ENCODE data around the gene VPS45.

VPS45 gene

DNA sequence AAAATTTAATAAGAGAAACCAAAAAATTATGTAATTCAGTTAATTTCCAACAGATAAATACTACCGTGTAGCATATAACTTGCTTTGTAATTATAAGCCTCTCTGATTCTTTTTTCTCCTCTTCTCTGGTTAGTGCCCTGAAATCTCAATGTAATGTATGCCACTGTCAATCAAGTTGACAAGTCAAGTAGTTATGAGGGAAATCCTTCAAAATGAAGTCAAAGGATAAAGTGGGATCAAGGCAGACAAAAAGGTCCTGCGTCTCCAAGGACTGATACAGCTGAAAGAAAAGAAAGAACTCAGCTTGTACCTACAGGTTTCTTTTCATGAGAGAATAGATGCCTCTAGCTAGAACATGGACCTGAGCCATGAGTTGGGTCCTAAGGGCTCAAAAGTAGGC lies 19.8 kb downstream of the VPS45 start:
- TF ChIP-seq GATA1 (IDR thresholded peaks at IDR 0.05; ENCODE audit: low read depth, low read length) = no peak
- no peak for TF ChIP-seq POLR2A (IDR thresholded peaks at IDR 0.05; ENCODE audit: low read length)
- no peak for DNase-seq

DNA sequence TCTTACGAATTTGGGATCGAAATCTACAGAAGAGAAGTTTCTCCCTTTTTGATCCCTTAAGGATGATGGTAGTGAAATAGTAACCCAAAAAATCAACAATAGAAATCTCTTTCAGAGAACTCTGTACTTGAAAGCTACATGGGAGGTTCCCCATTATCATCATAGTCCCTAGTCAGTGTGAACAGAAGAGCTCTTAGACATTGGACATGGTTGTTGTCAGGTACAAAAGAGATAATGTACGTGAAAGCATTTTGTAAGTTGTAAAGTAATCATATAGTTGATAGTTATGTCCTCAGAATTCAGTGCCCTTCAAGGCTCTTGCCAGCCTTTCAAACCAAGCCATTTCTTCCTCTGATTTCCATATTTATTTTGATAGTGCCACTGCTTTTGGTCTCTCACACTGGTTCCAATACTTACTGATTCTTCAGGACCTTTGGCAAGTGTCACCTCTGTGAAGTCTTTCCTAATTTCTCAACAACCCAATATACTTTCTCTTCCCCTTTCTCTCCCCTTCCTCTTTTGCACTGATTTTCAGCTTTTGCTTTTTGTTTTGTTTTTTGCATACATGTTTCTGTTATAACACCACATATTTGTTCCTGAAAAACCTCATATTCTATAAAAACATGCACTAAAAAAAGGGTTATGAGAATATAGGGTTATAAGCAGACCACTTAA lies 22.4 kb downstream of the VPS45 start:
- DNase-seq = no peak
- TF ChIP-seq POLR2A (IDR thresholded peaks at IDR 0.05; ENCODE audit: low read length) = no peak
- TF ChIP-seq GATA1 (IDR thresholded peaks at IDR 0.05; ENCODE audit: low read depth, low read length) = no peak

DNA sequence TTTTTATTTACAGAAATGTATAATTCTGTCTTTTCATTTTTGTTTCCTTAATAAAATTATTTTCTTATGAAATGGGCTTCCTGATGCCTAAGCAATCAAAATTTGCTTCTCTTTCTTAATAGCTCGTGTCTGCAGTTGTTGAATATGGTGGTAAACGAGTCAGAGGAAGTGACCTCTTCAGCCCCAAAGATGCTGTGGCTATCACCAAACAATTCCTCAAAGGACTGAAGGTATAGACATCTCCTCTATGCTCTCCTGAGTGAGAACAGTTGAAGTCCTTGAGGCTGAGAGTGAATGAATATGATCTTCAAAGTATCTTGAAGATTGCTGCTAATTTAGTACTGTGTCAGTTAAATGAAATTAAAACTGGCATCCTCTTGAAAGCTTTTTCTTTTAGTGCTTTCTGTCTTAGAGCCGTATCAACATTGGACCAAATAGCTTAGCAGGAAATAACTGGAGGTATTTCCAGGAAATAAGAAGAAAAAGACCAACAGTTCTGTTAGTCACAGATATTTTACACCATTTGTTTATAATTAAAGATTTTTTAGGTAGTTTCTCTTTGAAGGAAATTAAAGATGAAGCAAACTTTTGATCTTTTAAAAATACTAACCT lies 24.7 kb downstream of the VPS45 start:
- TF ChIP-seq GATA1 (IDR thresholded peaks at IDR 0.05; ENCODE audit: low read depth, low read length) (no peak), POLR2A (IDR thresholded peaks at IDR 0.05; ENCODE audit: low read length) (no peak)
- no peak for DNase-seq

DNA sequence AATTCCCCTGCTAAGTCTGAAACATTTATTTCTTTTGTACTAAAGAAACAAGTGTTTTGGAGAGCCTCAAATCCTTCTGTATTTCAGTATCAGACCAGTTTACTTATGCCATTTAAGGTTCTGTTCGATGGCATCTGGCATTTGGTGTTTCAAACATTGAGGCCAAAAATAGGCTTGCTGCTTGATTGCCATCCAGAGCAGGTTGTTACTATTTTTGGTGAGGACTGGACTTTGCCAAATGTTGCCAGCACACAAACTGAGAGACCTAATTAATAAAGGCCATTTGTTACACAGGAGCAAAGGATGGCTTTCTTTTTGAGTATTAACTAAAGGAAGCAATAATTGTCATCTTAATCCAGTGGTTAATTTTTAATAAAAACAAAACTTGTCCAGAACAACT lies 26.2 kb downstream of the VPS45 start:
- no peak for DNase-seq
- TF ChIP-seq POLR2A (IDR thresholded peaks at IDR 0.05; ENCODE audit: low read length) = no peak
- TF ChIP-seq GATA1 (IDR thresholded peaks at IDR 0.05; ENCODE audit: low read depth, low read length) = no peak

DNA sequence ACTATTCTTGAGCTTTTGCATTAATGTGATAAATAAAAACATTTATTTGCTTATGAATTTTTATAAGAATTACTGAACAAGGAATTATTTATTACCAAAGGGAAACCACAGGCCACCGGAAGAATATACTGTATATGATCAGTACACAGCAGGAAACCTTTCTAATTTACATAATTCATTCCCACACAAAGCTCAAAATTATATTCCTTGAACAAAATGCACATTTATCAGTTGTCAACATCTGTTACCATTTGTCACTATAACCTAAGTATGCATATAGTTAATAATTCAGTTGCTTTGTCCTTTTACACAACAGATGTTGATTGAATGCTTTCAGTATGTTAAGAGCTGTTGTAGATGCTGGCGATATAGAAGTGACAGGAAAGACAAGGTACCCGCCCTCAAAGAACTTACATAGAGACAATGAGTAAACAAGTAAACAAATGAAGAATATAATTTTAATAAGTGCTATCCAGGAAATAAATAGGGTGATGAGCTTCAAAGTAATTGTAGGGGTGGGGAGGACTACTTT lies 27.2 kb downstream of the VPS45 start:
- no peak for DNase-seq
- no peak for TF ChIP-seq GATA1 (IDR thresholded peaks at IDR 0.05; ENCODE audit: low read depth, low read length)
- TF ChIP-seq POLR2A (IDR thresholded peaks at IDR 0.05; ENCODE audit: low read length) = no peak

DNA sequence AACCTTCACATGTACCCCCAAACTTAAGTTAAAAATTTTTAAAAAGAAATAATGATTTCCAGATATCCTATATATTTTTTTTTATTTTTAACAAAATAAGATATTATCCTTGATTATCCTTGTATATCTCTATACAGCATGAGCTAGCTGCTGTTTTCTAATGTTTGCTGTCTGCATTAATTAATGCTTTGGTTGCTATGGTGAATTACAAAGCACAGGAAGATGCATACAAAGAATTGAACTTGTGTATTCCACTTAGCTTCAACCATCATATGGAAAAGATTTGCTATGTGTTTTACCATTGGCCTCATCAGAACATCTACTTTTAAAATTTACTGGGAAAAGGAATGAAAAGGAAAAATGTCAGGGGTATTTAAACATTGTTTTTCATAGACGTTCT lies 35.4 kb downstream of the VPS45 start:
- TF ChIP-seq POLR2A (IDR thresholded peaks at IDR 0.05; ENCODE audit: low read length) (no peak), GATA1 (IDR thresholded peaks at IDR 0.05; ENCODE audit: low read depth, low read length) (no peak)

DNA sequence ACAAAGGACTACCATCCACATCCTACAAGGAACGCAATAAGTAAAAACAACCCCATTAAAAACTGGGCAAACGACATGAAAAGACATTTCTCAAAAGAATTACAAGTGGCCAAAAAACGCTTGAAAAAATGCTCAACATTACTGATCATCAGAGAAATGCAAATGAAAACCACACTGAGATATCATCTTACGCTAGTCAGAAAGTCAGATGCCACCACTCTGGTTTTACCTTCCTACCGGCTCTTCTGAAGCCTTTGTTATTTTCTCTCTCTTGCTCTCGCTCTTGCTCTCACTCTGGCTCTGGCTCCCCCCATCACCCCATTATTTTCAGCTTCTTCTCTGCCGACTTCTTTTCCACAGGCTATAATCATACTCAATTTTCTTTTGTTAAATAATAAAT lies 38.8 kb downstream of the VPS45 start:
- DNase-seq = no peak
- TF ChIP-seq GATA1 (IDR thresholded peaks at IDR 0.05; ENCODE audit: low read depth, low read length) (no peak), POLR2A (IDR thresholded peaks at IDR 0.05; ENCODE audit: low read length) (no peak)

More for the DNA sequence above, 35.4 kb downstream of the VPS45 start:
- no peak for DNase-seq

DNA sequence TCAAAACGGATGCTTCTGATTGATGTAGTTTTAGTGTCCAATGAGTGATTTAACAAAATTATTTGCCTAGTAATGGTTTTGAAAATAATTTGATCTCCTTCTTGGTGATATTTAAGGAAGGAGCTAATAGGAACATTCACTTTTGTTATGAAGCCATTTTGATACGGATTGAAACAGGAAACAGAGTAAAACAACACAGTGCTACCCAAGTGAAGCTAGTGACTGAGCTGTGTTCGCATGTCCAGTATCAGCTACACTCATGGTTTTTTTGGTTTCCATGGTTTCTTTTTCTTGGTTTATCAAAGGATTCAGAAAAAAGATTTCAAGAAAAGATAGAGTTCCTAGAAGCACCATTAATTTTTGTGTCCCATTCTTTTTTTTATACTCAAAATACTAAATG lies 42.0 kb downstream of the VPS45 start:
- no peak for DNase-seq
- TF ChIP-seq GATA1 (IDR thresholded peaks at IDR 0.05; ENCODE audit: low read depth, low read length) (no peak), POLR2A (IDR thresholded peaks at IDR 0.05; ENCODE audit: low read length) (no peak)

DNA sequence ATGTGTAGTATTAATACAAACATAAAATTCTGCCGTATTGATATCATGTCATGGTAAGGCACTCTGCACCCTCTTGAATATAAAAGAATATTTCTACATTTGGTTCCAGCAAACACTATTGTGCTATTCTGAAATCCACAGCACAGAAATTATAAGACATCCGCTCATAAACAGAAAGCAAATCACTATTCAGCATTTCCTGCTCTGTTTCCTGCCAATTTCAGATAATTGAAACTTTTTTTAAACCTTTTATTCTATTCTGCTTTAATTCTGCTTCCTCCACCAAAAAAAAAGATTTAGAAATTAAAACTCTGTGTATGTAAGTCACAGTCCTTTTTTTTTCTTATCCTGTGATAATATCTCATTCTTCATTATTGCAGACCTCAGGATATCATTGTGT lies 42.5 kb downstream of the VPS45 start:
- no peak for DNase-seq

DNA sequence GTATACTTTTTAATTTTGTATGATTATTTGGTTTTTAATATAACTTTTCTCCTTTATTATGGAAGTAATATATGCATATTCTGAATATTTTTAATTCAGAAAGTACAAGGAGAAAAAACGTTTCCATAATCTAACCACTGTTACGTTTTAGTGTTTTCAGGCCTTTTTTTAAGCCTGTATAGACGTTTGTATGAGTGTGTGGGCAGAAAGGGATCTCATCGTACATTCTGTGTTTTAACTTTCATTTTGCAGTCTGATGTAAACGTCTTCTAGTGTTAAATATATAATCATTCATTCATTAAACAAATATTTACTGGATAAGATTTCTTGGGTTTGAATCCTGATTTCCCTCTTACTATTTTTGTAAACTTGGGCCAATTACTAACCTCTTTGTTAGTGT lies 44.1 kb downstream of the VPS45 start:
- no peak for DNase-seq
- TF ChIP-seq GATA1 (IDR thresholded peaks at IDR 0.05; ENCODE audit: low read depth, low read length) = no peak
- no peak for TF ChIP-seq POLR2A (IDR thresholded peaks at IDR 0.05; ENCODE audit: low read length)

More for the DNA sequence above, 42.5 kb downstream of the VPS45 start:
- TF ChIP-seq POLR2A (IDR thresholded peaks at IDR 0.05; ENCODE audit: low read length) (no peak), GATA1 (IDR thresholded peaks at IDR 0.05; ENCODE audit: low read depth, low read length) (no peak)

DNA sequence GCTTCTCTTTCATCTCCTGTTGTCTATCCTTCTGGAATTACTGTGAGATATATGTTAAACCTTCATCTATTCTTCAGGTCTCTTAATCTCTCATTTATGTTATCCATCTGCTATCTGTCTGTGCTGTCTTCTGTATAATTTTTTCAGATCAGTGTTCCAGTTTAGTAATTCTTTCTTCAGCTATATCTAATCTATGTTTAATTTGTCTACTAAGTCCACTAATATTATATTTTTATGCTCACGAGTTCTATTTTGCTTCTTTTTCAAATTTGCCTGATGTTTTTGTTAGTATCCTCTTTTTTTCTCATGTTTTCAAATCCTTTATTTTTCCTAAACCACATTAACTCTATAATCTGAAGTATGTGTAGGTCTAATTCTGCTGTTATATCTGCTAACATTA lies 47.5 kb downstream of the VPS45 start:
- TF ChIP-seq GATA1 (IDR thresholded peaks at IDR 0.05; ENCODE audit: low read depth, low read length) = no peak
- no peak for TF ChIP-seq POLR2A (IDR thresholded peaks at IDR 0.05; ENCODE audit: low read length)
- DNase-seq = no peak

DNA sequence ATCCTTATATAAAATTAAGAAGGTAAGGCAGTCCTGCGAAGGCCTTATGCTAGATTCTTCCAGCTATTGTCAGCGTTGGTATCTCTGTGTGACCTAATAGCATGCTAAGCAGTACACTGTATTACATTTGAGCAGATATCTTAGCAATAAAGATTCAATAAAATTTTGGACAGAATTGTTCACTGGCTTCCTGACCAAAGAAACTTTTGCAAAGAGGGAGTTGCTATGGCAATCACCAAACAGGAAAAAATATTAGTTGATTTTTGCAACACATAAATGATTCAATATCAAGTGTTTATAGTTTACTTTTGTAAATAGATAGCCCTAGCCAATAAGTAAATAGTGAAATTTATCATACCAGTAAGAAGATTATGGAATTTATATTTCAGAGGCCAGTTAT lies 51.1 kb downstream of the VPS45 start:
- TF ChIP-seq POLR2A (IDR thresholded peaks at IDR 0.05; ENCODE audit: low read length) (no peak), GATA1 (IDR thresholded peaks at IDR 0.05; ENCODE audit: low read depth, low read length) (no peak)

DNA sequence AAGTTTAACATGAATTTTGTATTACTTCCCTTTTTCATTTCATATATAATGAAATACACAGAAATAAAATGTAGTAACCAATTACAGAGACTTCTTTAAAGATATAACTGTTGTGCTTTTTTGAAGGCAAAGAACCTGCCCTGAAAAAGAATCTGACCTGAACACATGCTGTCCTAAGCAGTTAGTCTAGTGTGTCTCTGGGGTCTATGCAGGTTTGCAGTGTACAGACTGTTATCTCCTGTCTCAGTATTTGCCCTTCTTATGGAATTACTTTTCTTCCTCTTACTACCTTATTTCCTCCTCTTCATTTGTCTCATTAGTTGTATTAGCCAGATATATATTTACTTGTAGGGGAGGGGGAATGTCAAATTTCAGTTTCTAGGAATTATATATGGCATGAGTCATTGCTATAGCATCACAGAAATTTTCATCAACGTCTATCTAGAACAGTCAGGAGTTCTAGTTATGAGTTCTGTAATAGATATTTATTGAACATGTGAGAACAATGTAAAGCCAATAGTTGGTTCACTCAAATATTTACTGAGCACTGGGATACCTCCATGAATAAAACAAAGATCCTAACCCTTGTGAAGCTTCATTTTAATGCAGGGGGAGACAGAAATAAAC lies 53.8 kb downstream of the VPS45 start:
- TF ChIP-seq GATA1 (IDR thresholded peaks at IDR 0.05; ENCODE audit: low read depth, low read length) (no peak), POLR2A (IDR thresholded peaks at IDR 0.05; ENCODE audit: low read length) (no peak)
- DNase-seq = no peak

More for the DNA sequence above, 51.1 kb downstream of the VPS45 start:
- DNase-seq = no peak

DNA sequence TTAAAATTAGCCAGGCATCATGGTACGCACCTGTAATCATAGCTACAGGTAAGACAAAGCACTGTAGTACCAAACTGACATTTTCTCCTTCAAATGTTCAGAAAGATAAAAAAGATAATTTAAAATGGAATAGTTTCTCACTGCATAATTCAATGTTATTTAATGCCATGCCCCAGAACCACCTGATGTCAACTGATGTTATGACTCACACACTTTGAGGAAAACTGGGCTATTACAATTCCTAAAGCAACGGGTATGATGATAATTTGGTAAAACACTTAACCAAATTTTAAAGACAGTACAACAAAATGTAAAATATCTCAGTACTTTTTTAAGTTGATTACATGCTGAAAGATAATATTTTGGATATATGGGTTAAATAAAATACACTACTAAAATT lies 59.2 kb downstream of the VPS45 start:
- no peak for DNase-seq

More for the DNA sequence above, 59.2 kb downstream of the VPS45 start:
- no peak for TF ChIP-seq GATA1 (IDR thresholded peaks at IDR 0.05; ENCODE audit: low read depth, low read length)
- TF ChIP-seq POLR2A (IDR thresholded peaks at IDR 0.05; ENCODE audit: low read length) = no peak

All from erythroblast (primary cell).